Ovary (tissue), 9 donors: ENCODE results near the gene TBXAS1. TPM values are rescaled to one million over a fixed set of nuclear protein-coding genes. Genes with fewer than 3 reads are reported as not detected.

Experiments
- DNase-seq, 5 donors: peaks; one replicate each; pipeline ENCODE4 v3.0.0-alpha.2; 2019 to 2020
- H3K27ac ChIP-seq, 2 donors: fragments of 200-600 bp; one replicate each; pipeline versions ENCODE4 v1.5.1 to v1.8.0; 2019 to 2022
- H3K27me3 ChIP-seq: fragments of 200-600 bp; one replicate; pipeline ENCODE4 v1.8.0; 2022
- H3K36me3 ChIP-seq: fragments of 200-600 bp; sonication (generic); one replicate; pipeline ENCODE4 v1.5.1; 2019
- H3K4me1 ChIP-seq: one replicate; pipeline ENCODE4 v1.8.1; 2013; ENCODE audit warnings: mild to moderate bottlenecking, moderate library complexity; ENCODE audit not compliant: insufficient read depth
- H3K4me3 ChIP-seq: fragments of 200-600 bp; sonication (generic); one replicate; pipeline ENCODE4 v1.5.1; 2017
- H3K9me3 ChIP-seq, 2 donors: fragments of 200-600 bp in 1 of 2; sonication (generic) in 1 of 2; one replicate each; pipeline versions ENCODE4 v1.5.1 to v1.8.1; 2013 to 2019; ENCODE audit warnings: mild to moderate bottlenecking in 1 of 2, moderate library complexity in 1 of 2
- EP300 ChIP-seq: sonication (generic); formaldehyde crosslinking; IDR thresholded peaks from one replicate; pipeline ENCODE4 v1.6.1; 2017; ENCODE audit warnings: antibody characterized with exemption
- POLR2A ChIP-seq: fragments of 450-650 bp; IDR thresholded peaks from one replicate; pipeline ENCODE4 v1.6.1; 2017; ENCODE audit warnings: antibody characterized with exemption, mild to moderate bottlenecking, moderate library complexity
- WGBS, 3 donors: extraction: QIAGEN DNeasy Blood & Tissue Kit in 1 of 3; methylation state at CpG; one replicate each; pipeline versions ENCODE4 v1.1.5 to v1.1.7; 2013 to 2017; 5-methylcytosine and 5-hydroxymethylcytosine counted together
- intact Hi-C, 4 donors: fragments of 100-400 bp; cut with DNase I; formaldehyde crosslinking; loops; one replicate each; pipeline versions ENCODE4 v1.11.0 to v1.15.1; 2022 to 2023
- polyA plus RNA-seq, 2 donors: library from polyadenylated mRNA; stranded (reverse); fragments of 200-250 nt in 1 of 2; fragments of 350-450 nt in 1 of 2; fragmentation: Illumina TruSeq in 1 of 2; extraction: RNeasy Lipid Tissue Mini Kit (QIAGEN cat#74804) in 1 of 2; gene quantifications; one replicate each; pipeline ENCODE4 v1.2.3, GENCODE V29; 2013 to 2014
- total RNA-seq, 7 donors: library from RNA; depleted of rRNA in 2 of 7; stranded (reverse); fragments of >200 nt in 2 of 7; fragmentation: NEBNext Ultra II Directional in 3 of 7; extraction: Animal tissue kit (Norgen Biotek cat#: 25700) in 3 of 7; gene quantifications; one replicate each; pipeline versions ENCODE4 v1.1.0 to v1.2.4, GENCODE V29; 2016 to 2023
- TF ChIP-seq, protein P1 (sequence below), 3 donors: fragments of 450-650 bp in 2 of 3; fragments of 200-600 bp in 1 of 3; IDR thresholded peaks; one replicate each; pipeline versions ENCODE4 v1.5.1 to v1.8.0; 2016 to 2022; ENCODE audit warnings: antibody characterized with exemption in 3 of 3, mild to moderate bottlenecking in 1 of 3
- donor health status: DM: no; HTN: no; CAD: no; lungs with moderate emphysema.
- donor health status: DM: no; HTN: no; CAD: no.
- donor health status: Bipolar disorder and iron deficiency.
- donor health status: DM: yes; HTN: yes; CAD: no.
- donor health status: DM: no; HTN: no; CAD: no.
- donor health status: DM: yes; HTN: yes; CAD: no.

The TBXAS1 gene
- total and polyA plus RNA-seq, 9 donors, result 3.1 to 16.8 (median 9.0) TPM

GRCh38 chr7:139915864-139916716 is 87.0 kb downstream of the TBXAS1 start:
- Histone ChIP-seq H3K4me3 (no peak overlapping the region), H3K9me3 (no peaks in the 10 kb centered on the region), H3K36me3 (no peaks in the 10 kb centered on the region), H3K4me1 (peaks cover 2% of the 10 kb centered on the region), H3K27ac (no peak overlapping the region), H3K27me3 (no peaks in the 10 kb centered on the region)
- intact Hi-C loops, result no loop called here
- WGBS, 3 donors, result 55 to 73% (median 70%) methylated on average over 10 of the region's 10 CpGs
- TF ChIP-seq POLR2A (no peak), EP300 (no peak)
- TF ChIP-seq, protein P1, sequence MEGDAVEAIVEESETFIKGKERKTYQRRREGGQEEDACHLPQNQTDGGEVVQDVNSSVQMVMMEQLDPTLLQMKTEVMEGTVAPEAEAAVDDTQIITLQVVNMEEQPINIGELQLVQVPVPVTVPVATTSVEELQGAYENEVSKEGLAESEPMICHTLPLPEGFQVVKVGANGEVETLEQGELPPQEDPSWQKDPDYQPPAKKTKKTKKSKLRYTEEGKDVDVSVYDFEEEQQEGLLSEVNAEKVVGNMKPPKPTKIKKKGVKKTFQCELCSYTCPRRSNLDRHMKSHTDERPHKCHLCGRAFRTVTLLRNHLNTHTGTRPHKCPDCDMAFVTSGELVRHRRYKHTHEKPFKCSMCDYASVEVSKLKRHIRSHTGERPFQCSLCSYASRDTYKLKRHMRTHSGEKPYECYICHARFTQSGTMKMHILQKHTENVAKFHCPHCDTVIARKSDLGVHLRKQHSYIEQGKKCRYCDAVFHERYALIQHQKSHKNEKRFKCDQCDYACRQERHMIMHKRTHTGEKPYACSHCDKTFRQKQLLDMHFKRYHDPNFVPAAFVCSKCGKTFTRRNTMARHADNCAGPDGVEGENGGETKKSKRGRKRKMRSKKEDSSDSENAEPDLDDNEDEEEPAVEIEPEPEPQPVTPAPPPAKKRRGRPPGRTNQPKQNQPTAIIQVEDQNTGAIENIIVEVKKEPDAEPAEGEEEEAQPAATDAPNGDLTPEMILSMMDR (IDR thresholded peaks at IDR 0.05), result no peak
- peak in 3 of 5 donors; percentile 14 to 41 (median 20) for DNase-seq

GRCh38 chr7:139916717-139917395 is 87.8 kb downstream of the TBXAS1 start:
- no peaks in the 10 kb centered on the region for H3K9me3 ChIP-seq
- H3K27ac ChIP-seq, result no peak overlapping the region
- H3K36me3 ChIP-seq, result no peaks in the 10 kb centered on the region
- H3K4me3 ChIP-seq, result no peak overlapping the region
- WGBS, 3 donors, result 73 to 79% (median 76%) methylated on average over 10 of the region's 10 CpGs
- no peak for TF ChIP-seq POLR2A
- TF ChIP-seq, protein P1 (IDR thresholded peaks at IDR 0.05), result no peak
- no peak for TF ChIP-seq EP300
- intact Hi-C loops, result no loop called here
- no peaks in the 10 kb centered on the region for H3K27me3 ChIP-seq
- no peak for DNase-seq
- H3K4me1 ChIP-seq, result peaks cover 2% of the 10 kb centered on the region

DNA sequence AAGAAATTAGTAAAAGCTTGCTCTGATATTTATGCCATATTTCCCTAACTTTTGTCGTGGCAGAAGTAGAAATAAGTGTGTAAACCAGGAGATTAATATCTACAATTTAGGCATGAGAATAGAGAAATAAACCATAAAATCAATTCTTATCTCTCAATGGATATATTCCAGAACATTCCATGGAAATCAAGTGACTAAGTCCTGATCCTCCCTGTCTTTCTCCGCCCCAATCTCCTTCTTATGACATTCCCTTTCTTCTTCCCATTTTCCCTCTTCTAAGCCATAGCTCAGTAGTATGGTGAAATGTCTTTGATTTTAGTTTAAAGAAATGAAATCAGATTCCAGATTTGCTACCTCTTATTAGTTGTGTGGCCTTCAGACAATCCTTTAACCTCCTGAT is 88.8 kb downstream of the TBXAS1 start:
- intact Hi-C loops, result no loop called here
- no peak overlapping the region for H3K27ac ChIP-seq

DNA sequence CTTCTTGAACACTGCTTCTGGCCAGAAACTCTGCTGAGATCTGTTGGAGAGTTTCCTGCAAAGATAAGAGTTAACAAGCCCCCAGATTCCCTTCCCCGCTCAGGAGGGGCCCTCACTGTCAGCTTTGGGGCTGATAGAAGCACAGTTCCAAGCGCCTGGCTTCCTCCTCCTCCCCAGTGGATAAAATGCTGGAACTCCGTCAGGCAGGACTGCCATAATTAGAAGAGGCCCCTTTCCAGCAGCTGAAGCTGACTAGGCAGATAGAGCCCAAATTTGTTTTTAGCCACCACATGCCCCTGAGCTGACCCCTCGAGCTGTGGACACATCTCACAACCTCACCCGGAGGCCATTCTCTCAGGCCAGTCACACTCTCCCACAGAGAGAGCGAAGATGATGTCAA is 89.4 kb downstream of the TBXAS1 start:
- intact Hi-C loops, result no loop called here
- Histone ChIP-seq H3K27ac (no peak overlapping the region), H3K36me3 (no peaks in the 10 kb centered on the region), H3K27me3 (no peaks in the 10 kb centered on the region), H3K4me1 (peaks cover 2% of the 10 kb centered on the region), H3K4me3 (no peak overlapping the region), H3K9me3 (no peaks in the 10 kb centered on the region)
- peak in 1 of 5 donors; percentile 13 for DNase-seq
- TF ChIP-seq POLR2A (no peak), EP300 (no peak)
- TF ChIP-seq, protein P1 (IDR thresholded peaks at IDR 0.05), result no peak
- 20 to 27% (median 21%) methylated on average over 6 of the region's 6 CpGs for WGBS, 3 donors

More for the DNA sequence above, 88.8 kb downstream of the TBXAS1 start:
- no peaks in the 10 kb centered on the region for H3K27me3 ChIP-seq
- TF ChIP-seq POLR2A (no peak), EP300 (no peak)
- TF ChIP-seq, protein P1 (IDR thresholded peaks at IDR 0.05), result no peak
- 76 to 90% (median 82%) methylated on average over 2 of the region's 2 CpGs for WGBS, 3 donors
- no peaks in the 10 kb centered on the region for H3K36me3 ChIP-seq
- DNase-seq, result no peak
- peaks cover 2% of the 10 kb centered on the region for H3K4me1 ChIP-seq
- no peaks in the 10 kb centered on the region for H3K9me3 ChIP-seq
- no peak overlapping the region for H3K4me3 ChIP-seq
